Lung (tissue), 12 donors: ENCODE results near the gene HCFC1. TPM values are rescaled to one million over a fixed set of nuclear protein-coding genes. Genes with fewer than 3 reads are reported as not detected.

ENCODE experiments used
- ATAC-seq: fragments of 200-7000 bp; cut with Tn5 transposase; one replicate; pipeline ENCODE4 v1.9.1; 2020; ENCODE audit warnings: moderate number of reproducible peaks; ENCODE audit not compliant: insufficient read depth, low FRiP score
- DNase-seq, 3 donors: peaks; one replicate each; pipeline ENCODE4 v3.0.0-alpha.2; 2013 to 2017
- H3K27ac ChIP-seq, 2 donors: one replicate each; pipeline ENCODE4 v1.5.1; 2013; ENCODE audit warnings: mild to moderate bottlenecking in 2 of 2, moderate library complexity in 2 of 2, control low read depth in 1 of 2, inconsistent platforms in 1 of 2, low read depth in 1 of 2, low read length in 1 of 2
- H3K27me3 ChIP-seq, 3 donors: one replicate each; pipeline ENCODE4 v1.5.1; 2013; ENCODE audit warnings: low read length in 2 of 3; ENCODE audit not compliant: control insufficient read depth in 3 of 3, insufficient read depth in 3 of 3
- H3K36me3 ChIP-seq, 4 donors: one replicate each; pipeline ENCODE4 v1.5.1; 2013; ENCODE audit warnings: low read length in 4 of 4, mild to moderate bottlenecking in 1 of 4, moderate library complexity in 1 of 4; ENCODE audit not compliant: control insufficient read depth in 4 of 4, insufficient read depth in 4 of 4
- H3K4me1 ChIP-seq, 5 donors: one replicate each; pipeline ENCODE4 v1.5.1; 2013; ENCODE audit warnings: low read length in 5 of 5, mild to moderate bottlenecking in 2 of 5, moderate library complexity in 1 of 5; ENCODE audit not compliant: control insufficient read depth in 5 of 5, insufficient read depth in 5 of 5
- H3K4me3 ChIP-seq: one replicate; pipeline ENCODE4 v1.5.1; 2013; ENCODE audit warnings: mild to moderate bottlenecking, control low read depth, moderate library complexity
- H3K9ac ChIP-seq, 2 donors: one replicate each; pipeline ENCODE4 v1.5.1; 2013; ENCODE audit warnings: low read length in 2 of 2, control low read depth in 1 of 2; ENCODE audit not compliant: insufficient read depth in 1 of 2
- H3K9me3 ChIP-seq, 4 donors: one replicate each; pipeline ENCODE4 v1.5.1; 2013; ENCODE audit warnings: low read length in 3 of 4, mild to moderate bottlenecking in 1 of 4, moderate library complexity in 1 of 4; ENCODE audit not compliant: control insufficient read depth in 4 of 4, insufficient read depth in 3 of 4
- CTCF ChIP-seq: IDR thresholded peaks from 2 replicates; pipeline ENCODE4 v1.5.1; 2012; ENCODE audit warnings: mild to moderate bottlenecking; ENCODE audit errors: control extremely low read depth, extremely low read depth
- WGBS, 2 donors: extraction: QIAGEN DNeasy Blood & Tissue Kit; methylation state at CpG; one replicate each; pipeline ENCODE4 v1.1.7; 2013; 5-methylcytosine and 5-hydroxymethylcytosine counted together
- polyA plus RNA-seq, 2 donors: library from polyadenylated mRNA; stranded (reverse); fragments of 200-250 nt; gene quantifications; one replicate each; pipeline ENCODE4 v1.2.1, GENCODE V29; 2013
- total RNA-seq, 2 donors: library from RNA; depleted of rRNA in 1 of 2; stranded (reverse); fragments of >200 nt in 1 of 2; gene quantifications; one replicate each; pipeline ENCODE4 v1.2.1, GENCODE V29; 2014 to 2021
- donor health status: control.
- donor health status: control.
- donor health status: Bipolar disorder and iron deficiency.
- donor health status: healthy.
- donor health status: DM: yes; HTN: yes; CAD: no.

The HCFC1 gene
- total and polyA plus RNA-seq, 4 donors, result 10.7 to 59.4 (median 24.1) TPM

- H3K9me3 ChIP-seq, result peaks cover 0 to 3% (median 0%) of the 10 kb centered on the region in 4 donors
- H3K27me3 ChIP-seq, result no peaks in the 10 kb centered on the region
- H3K36me3 ChIP-seq, result peaks cover 0 to 11% (median 4%) of the 10 kb centered on the region in 4 donors
- ATAC-seq (no peak), DNase-seq (no peak)
- H3K4me1 ChIP-seq, result peaks cover 0 to 27% (median 0%) of the 10 kb centered on the region in 5 donors
- 89 to 93% methylated on average over 22 to 31 of the region's 31 CpGs for WGBS, 2 donors
- H3K27ac ChIP-seq, result no peak overlapping the region
- H3K9ac ChIP-seq, result no peak overlapping the region
- TF ChIP-seq CTCF, result no peak
- no peak overlapping the region for H3K4me3 ChIP-seq
These were observed 41.4 kb downstream of the HCFC1 start for GRCh38 chrX:153930011-153930910.

GRCh38 chrX:153929576-153929975 is 42.0 kb downstream of the HCFC1 start:
- Histone ChIP-seq H3K27ac (peak overlapping the region in 1 of 2 donors; percentile 3), H3K36me3 (peaks cover 0 to 11% (median 4%) of the 10 kb centered on the region in 4 donors), H3K4me3 (no peak overlapping the region), H3K27me3 (no peaks in the 10 kb centered on the region), H3K9me3 (peaks cover 0 to 3% (median 0%) of the 10 kb centered on the region in 4 donors), H3K9ac (no peak overlapping the region), H3K4me1 (peaks cover 0 to 30% (median 4%) of the 10 kb centered on the region in 5 donors)
- no peak for TF ChIP-seq CTCF
- 64 to 77% methylated on average over 10 of the region's 10 CpGs for WGBS, 2 donors
- ATAC-seq (no peak), DNase-seq (no peak)

GRCh38 chrX:153928846-153929245 is 42.8 kb downstream of the HCFC1 start:
- H3K36me3 ChIP-seq, result peaks cover 0 to 11% (median 4%) of the 10 kb centered on the region in 4 donors
- H3K4me1 ChIP-seq, result peaks cover 0 to 32% (median 4%) of the 10 kb centered on the region in 5 donors
- H3K27me3 ChIP-seq, result no peaks in the 10 kb centered on the region
- WGBS, 2 donors, result 25 to 49% methylated on average over 8 to 9 of the region's 9 CpGs
- ATAC-seq (no peak), DNase-seq (no peak)
- no peak overlapping the region for H3K4me3 ChIP-seq
- no peak overlapping the region for H3K9ac ChIP-seq
- no peak for TF ChIP-seq CTCF
- no peak overlapping the region for H3K27ac ChIP-seq
- peaks cover 0 to 3% (median 0%) of the 10 kb centered on the region in 4 donors for H3K9me3 ChIP-seq
